B cell (primary cell): Measurements from ENCODE around the gene MYO1B.
A peak's percentile ranks its signal among the peaks of the same experiment; 100 is the strongest.

Source experiments
- CTCF ChIP-seq: fragments of 200-600 bp; IDR thresholded peaks from one replicate; pipeline ENCODE4 v1.8.0; 2022; ENCODE audit warnings: antibody characterized with exemption, mild to moderate bottlenecking
- EZH2 ChIP-seq: IDR thresholded peaks from 2 replicates; pipeline ENCODE4 v1.6.1; 2012; ENCODE audit warnings: borderline replicate concordance, low read depth, mild to moderate bottlenecking, moderate library complexity, low read length; ENCODE audit not compliant: insufficient read depth, poor library complexity, severe bottlenecking

- TF ChIP-seq EZH2 (no peak), CTCF (peak; percentile 47)
These were observed 57.4 kb downstream of the MYO1B start for GRCh38 chr2:191302459-191303139.
